Fibroblast of mammary gland (primary cell): ENCODE data around the gene PLOD2.
A peak's percentile ranks its signal among the peaks of the same experiment; 100 is the strongest.

ENCODE experiments used
- DNase-seq: peaks from one replicate; pipeline ENCODE4 v3.0.0-alpha.2; 2010; ENCODE audit warnings: low read depth
- H3K4me3 ChIP-seq: 2 replicates; pipeline ENCODE4 v1.5.1; 2011; ENCODE audit warnings: low read depth, mild to moderate bottlenecking, low read length, moderate library complexity; ENCODE audit not compliant: control insufficient read depth
- CTCF ChIP-seq: conservative IDR thresholded peaks from 2 replicates; pipeline ENCODE4 v1.5.1; 2011; ENCODE audit warnings: low read depth, low read length, inconsistent platforms; ENCODE audit not compliant: control insufficient read depth, insufficient read depth

PLOD2 gene

DNA sequence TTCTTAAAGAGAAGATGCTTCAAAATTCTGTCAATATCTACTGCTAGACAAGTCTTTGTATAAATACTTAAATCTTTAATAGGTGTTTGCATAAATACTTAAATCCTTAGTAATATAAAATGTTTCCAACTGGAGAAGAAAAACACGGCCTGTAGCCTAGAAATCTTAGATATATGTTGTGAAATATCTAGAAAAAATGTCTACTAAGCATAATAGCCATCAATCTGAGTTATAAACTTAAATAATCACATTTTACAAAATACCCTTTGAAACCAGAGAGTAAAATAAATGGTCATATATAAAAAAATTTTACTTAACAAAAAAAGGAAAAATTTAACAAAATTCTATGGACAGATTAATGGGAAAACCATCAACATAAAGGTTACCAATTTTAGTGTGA, 73.9 kb downstream of the PLOD2 start:
- H3K4me3 ChIP-seq: no peak overlapping the region
- DNase-seq: no peak
- no peak for TF ChIP-seq CTCF

GRCh38 chr3:146086211-146086610, 74.8 kb downstream of the PLOD2 start:
- no peak overlapping the region for H3K4me3 ChIP-seq
- TF ChIP-seq CTCF: no peak
- no peak for DNase-seq

GRCh38 chr3:146085678-146086077, 75.3 kb downstream of the PLOD2 start:
- H3K4me3 ChIP-seq: no peak overlapping the region
- no peak for DNase-seq
- no peak for TF ChIP-seq CTCF

DNA sequence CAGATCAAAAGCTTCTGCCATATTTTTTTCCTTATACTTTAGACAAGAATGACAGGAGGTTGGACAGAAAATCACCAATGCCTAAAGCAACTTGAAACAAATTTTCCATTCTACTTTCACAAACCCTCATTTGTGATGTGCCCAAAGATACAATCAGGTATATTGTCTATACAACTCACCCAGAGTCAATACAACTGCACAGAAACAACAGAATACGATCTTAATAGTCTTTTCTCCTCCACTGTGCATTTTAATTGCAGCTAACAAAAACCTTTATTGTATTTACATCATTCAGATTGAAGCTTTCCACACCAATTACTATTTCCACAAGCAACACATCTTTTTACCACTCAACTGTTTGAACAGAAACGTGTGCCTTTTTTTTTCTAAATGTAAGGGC, 80.4 kb downstream of the PLOD2 start:
- no peak for DNase-seq
- no peak for TF ChIP-seq CTCF
- no peak overlapping the region for H3K4me3 ChIP-seq

DNA sequence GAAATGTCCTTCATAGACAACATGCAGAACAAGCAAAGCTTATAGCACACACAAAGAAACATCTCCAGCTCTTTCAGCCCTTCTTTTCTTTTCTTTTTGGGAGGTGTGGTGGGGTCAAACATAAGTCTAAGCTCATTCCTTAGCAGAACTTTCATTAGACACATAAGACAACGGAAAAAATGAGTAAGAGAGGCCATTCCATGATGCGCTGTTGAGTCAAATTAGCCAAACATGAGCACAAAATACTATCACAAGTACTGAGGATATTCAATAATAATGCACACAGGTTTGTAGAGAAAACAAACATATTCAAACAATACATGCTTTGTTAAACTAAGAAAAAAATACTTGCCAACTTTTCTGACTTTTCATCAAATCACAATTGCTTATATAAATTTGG, 83.0 kb downstream of the PLOD2 start:
- H3K4me3 ChIP-seq: no peak overlapping the region
- TF ChIP-seq CTCF: no peak
- peak; percentile 43 for DNase-seq

DNA sequence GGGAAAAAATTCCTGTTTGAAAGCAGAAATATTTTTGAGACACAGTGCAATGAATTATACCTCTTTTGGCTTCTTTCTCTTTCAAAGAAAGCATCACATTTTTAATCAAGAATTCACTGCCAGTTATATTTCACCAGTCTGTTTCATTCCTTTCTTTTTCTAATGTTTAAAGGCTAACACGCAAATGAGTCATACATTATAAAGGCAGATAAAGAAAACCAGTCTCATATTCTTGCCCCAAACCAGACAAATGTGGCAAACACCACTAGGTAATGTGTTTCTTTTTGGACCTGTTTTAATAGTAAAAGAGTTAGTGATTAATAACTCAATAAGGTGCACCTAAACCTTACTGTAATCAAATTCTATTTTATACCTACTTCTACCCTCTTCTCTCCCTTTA, 83.8 kb downstream of the PLOD2 start:
- no peak for TF ChIP-seq CTCF
- no peak overlapping the region for H3K4me3 ChIP-seq
- DNase-seq: no peak

GRCh38 chr3:146072824-146073223, 88.2 kb downstream of the PLOD2 start:
- DNase-seq: peak; percentile 60
- no peak overlapping the region for H3K4me3 ChIP-seq
- no peak for TF ChIP-seq CTCF
